OCI-LY1 (cell line): ENCODE data around the gene CD81.

Source experiments
- H2AFZ ChIP-seq: fragments of 200-600 bp; sonication (generic), shearing (Covaris generic); 2 replicates; pipeline ENCODE4 v1.6.0; 2014; ENCODE audit warnings: antibody characterized with exemption, mild to moderate bottlenecking, low read length
- H3F3A ChIP-seq: fragments of 200-600 bp; sonication (generic), shearing (Covaris generic); 2 replicates; pipeline ENCODE4 v1.6.0; 2014; ENCODE audit warnings: mild to moderate bottlenecking, antibody characterized with exemption, low read length, moderate library complexity; ENCODE audit not compliant: insufficient read depth
- H3K27ac ChIP-seq: fragments of 200-600 bp; sonication (generic); 2 replicates; pipeline ENCODE4 v1.5.1; 2014; ENCODE audit warnings: low read length, mixed run types, mild to moderate bottlenecking, low read depth; ENCODE audit not compliant: poor library complexity, severe bottlenecking
- H3K27me3 ChIP-seq: fragments of 200-600 bp; sonication (generic); 2 replicates; pipeline ENCODE4 v1.6.0; 2014; ENCODE audit warnings: antibody characterized with exemption, mild to moderate bottlenecking, low read length, moderate library complexity; ENCODE audit not compliant: insufficient read depth
- H3K36me3 ChIP-seq: fragments of 200-600 bp; sonication (generic); 2 replicates; pipeline ENCODE4 v1.6.1; 2014; ENCODE audit warnings: mild to moderate bottlenecking, antibody characterized with exemption, low read length, moderate library complexity, mixed read lengths; ENCODE audit not compliant: insufficient read depth
- H3K4me1 ChIP-seq: fragments of 200-600 bp; sonication (generic); 2 replicates; pipeline ENCODE4 v1.5.1; 2014; ENCODE audit warnings: mild to moderate bottlenecking, low read length, moderate library complexity; ENCODE audit not compliant: insufficient read depth, severe bottlenecking
- H3K4me2 ChIP-seq: fragments of 200-600 bp; sonication (generic), shearing (Covaris generic); 2 replicates; pipeline ENCODE4 v1.6.1; 2014; ENCODE audit warnings: low read length
- H3K4me3 ChIP-seq: fragments of 200-600 bp; sonication (generic); 2 replicates; pipeline ENCODE4 v1.5.1; 2014; ENCODE audit warnings: low read length, low read depth, mild to moderate bottlenecking, mixed read lengths; ENCODE audit not compliant: poor library complexity, severe bottlenecking
- H3K79me2 ChIP-seq: fragments of 200-600 bp; shearing (Covaris generic); 2 replicates; pipeline ENCODE4 v1.6.1; 2016; ENCODE audit warnings: mixed run types, low read length, mixed read lengths; ENCODE audit not compliant: insufficient read depth
- H3K9ac ChIP-seq: fragments of 200-600 bp; sonication (generic), shearing (Covaris generic); 2 replicates; pipeline ENCODE4 v1.6.1; 2014; ENCODE audit warnings: mild to moderate bottlenecking, low read length, mixed read lengths
- H3K9me2 ChIP-seq: fragments of 200-600 bp; sonication (generic), shearing (Covaris generic); 2 replicates; pipeline ENCODE4 v1.6.1; 2014; ENCODE audit warnings: low read depth, mild to moderate bottlenecking, low read length, mixed read lengths
- H3K9me3 ChIP-seq: fragments of 200-600 bp; shearing (Covaris generic); 2 replicates; pipeline ENCODE4 v1.6.1; 2014; ENCODE audit warnings: low read length, mixed read lengths
- H4K20me1 ChIP-seq: fragments of 200-600 bp; sonication (generic), shearing (Covaris generic); 2 replicates; pipeline ENCODE4 v1.6.0; 2016; ENCODE audit warnings: mild to moderate bottlenecking, low read length; ENCODE audit not compliant: insufficient read depth
- EZH2 ChIP-seq: fragments of 200-600 bp; sonication (generic), shearing (Covaris generic); IDR thresholded peaks from 2 replicates; pipeline ENCODE4 v1.8.0; 2017; ENCODE audit warnings: borderline replicate concordance, mixed run types, mild to moderate bottlenecking, antibody characterized with exemption, low read length, moderate library complexity, mixed read lengths
- TF ChIP-seq, protein P1 (sequence below): fragments of 200-600 bp; sonication (generic), shearing (Covaris generic); IDR thresholded peaks from 2 replicates; pipeline ENCODE4 v1.5.1; 2017; ENCODE audit warnings: mild to moderate bottlenecking, antibody characterized with exemption, low read length, moderate library complexity, mixed read lengths

The CD81 gene

DNA sequence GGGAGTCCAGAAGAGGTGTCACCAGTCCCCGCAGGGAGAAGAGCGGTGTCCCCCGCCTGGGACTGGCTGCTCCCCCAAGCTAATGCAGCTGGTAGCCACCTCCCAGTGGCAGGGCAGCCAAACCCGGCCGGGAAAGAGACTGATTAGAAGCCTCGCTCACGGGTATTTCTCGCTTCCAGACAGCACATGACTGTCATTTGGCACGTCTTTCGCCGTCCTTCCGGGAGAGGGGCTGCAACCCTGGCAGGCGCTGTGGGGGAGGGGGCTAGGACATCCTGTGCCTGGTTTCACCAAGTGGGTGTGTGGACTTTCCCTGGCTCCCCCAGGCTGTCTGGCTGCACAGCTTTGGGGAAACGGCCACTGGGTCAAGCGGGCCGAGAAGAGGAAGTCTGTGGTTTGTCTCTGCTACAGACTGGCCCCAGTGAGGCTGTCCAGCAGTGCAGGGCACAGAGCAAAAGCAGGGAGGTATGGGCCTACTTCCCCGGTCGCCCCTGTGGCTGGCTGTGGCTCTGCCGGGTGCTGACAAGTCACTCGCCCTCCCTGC lies 3.8 kb downstream of the CD81 start:
- H3K79me2 ChIP-seq: peaks cover 25% of the 10 kb centered on the region
- no peaks in the 10 kb centered on the region for H3K9me2 ChIP-seq
- H3K4me3 ChIP-seq: peak overlapping the region; percentile 91
- H3K9ac ChIP-seq: peak overlapping the region; percentile 50; the same call in 1 of the 2 replicates
- no peaks in the 10 kb centered on the region; the same call in 1 of the 2 replicates for H3K36me3 ChIP-seq
- H3K4me2 ChIP-seq: peak overlapping the region; percentile 96
- peaks cover 7% of the 10 kb centered on the region for H3F3A ChIP-seq
- H4K20me1 ChIP-seq: no peaks in the 10 kb centered on the region
- H3K27ac ChIP-seq: peak overlapping the region; percentile 79
- TF ChIP-seq, protein P1, sequence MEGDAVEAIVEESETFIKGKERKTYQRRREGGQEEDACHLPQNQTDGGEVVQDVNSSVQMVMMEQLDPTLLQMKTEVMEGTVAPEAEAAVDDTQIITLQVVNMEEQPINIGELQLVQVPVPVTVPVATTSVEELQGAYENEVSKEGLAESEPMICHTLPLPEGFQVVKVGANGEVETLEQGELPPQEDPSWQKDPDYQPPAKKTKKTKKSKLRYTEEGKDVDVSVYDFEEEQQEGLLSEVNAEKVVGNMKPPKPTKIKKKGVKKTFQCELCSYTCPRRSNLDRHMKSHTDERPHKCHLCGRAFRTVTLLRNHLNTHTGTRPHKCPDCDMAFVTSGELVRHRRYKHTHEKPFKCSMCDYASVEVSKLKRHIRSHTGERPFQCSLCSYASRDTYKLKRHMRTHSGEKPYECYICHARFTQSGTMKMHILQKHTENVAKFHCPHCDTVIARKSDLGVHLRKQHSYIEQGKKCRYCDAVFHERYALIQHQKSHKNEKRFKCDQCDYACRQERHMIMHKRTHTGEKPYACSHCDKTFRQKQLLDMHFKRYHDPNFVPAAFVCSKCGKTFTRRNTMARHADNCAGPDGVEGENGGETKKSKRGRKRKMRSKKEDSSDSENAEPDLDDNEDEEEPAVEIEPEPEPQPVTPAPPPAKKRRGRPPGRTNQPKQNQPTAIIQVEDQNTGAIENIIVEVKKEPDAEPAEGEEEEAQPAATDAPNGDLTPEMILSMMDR: no peak
- no peak for TF ChIP-seq EZH2
- no peak overlapping the region for H2AFZ ChIP-seq
- no peaks in the 10 kb centered on the region for H3K9me3 ChIP-seq
- H3K27me3 ChIP-seq: no peaks in the 10 kb centered on the region
- peaks cover 77% of the 10 kb centered on the region for H3K4me1 ChIP-seq

DNA sequence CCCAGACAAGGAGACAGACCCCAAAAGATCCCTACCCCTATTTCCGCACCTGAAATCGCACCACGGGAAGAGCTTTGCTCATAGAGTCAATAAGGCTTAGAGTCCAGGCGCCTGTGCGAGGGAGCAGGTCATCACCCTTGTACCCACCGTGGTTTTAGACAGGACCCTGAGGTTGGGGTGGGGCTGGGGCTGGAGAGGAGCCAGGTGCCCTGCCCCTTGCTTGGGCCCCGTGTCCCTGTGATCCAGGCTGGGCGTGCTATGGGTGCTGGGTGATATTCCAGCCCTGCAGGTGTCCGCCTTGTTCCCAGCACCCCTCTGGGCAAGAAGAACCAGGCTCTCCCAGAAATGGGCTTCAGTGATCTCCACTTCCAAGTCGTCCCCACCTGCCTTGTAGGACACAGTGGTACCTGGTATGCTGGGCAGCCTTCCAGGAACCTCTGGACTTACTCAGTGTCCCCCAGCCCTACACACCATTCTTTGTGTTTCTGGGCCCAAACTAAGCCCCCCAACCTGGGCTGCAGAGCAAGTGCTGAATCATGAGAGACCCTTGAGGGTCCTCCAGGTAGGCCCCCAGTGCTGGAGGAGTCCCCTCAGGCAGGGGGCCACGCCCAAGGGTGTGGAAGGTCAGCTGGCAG lies 4.5 kb downstream of the CD81 start:
- peaks cover 25% of the 10 kb centered on the region for H3K79me2 ChIP-seq
- H3K9me3 ChIP-seq: no peaks in the 10 kb centered on the region
- peak overlapping the region; percentile 96 for H3K4me2 ChIP-seq
- no peaks in the 10 kb centered on the region; the same call in 1 of the 2 replicates for H3K36me3 ChIP-seq
- H3K4me3 ChIP-seq: no peak overlapping the region
- peaks cover 7% of the 10 kb centered on the region for H3F3A ChIP-seq
- H2AFZ ChIP-seq: no peak overlapping the region
- no peak for TF ChIP-seq EZH2
- TF ChIP-seq, protein P1: no peak
- peaks cover 84% of the 10 kb centered on the region for H3K4me1 ChIP-seq
- H3K27ac ChIP-seq: peak overlapping the region; percentile 79
- H3K9ac ChIP-seq: no peak overlapping the region; the same call in 1 of the 2 replicates
- no peaks in the 10 kb centered on the region for H3K9me2 ChIP-seq
- H4K20me1 ChIP-seq: no peaks in the 10 kb centered on the region
- H3K27me3 ChIP-seq: no peaks in the 10 kb centered on the region

DNA sequence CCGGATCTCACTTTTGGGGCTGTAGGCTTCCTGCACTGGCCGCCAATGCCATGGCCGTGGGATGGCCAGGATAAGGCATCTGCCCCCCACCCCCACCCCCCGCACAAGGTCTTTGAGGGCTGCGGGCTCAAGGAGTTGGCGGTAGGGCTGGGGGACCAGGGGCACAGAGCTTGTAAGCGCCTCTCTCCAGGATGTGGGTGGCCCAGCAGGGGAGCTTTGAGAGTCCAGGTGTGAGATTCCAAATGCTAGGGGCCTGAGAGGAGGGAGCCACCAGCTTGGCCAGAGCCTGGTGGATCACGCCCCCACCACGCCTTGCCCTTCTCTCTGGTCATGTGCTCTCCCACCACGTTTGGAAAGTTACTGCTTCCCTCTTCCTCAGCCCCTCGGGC lies 5.0 kb downstream of the CD81 start:
- H3K4me2 ChIP-seq: peak overlapping the region; percentile 96
- H3K9ac ChIP-seq: no peak overlapping the region; the same call in 1 of the 2 replicates
- no peak overlapping the region for H2AFZ ChIP-seq
- no peaks in the 10 kb centered on the region; the same call in 1 of the 2 replicates for H3K36me3 ChIP-seq
- H4K20me1 ChIP-seq: no peaks in the 10 kb centered on the region
- no peaks in the 10 kb centered on the region for H3K9me2 ChIP-seq
- TF ChIP-seq EZH2: no peak
- TF ChIP-seq, protein P1: no peak
- H3K79me2 ChIP-seq: peaks cover 25% of the 10 kb centered on the region
- peaks cover 85% of the 10 kb centered on the region for H3K4me1 ChIP-seq
- H3F3A ChIP-seq: peaks cover 7% of the 10 kb centered on the region
- H3K9me3 ChIP-seq: no peaks in the 10 kb centered on the region
- H3K27ac ChIP-seq: peak overlapping the region; percentile 79
- H3K4me3 ChIP-seq: no peak overlapping the region
- H3K27me3 ChIP-seq: no peaks in the 10 kb centered on the region
